HK-2 (cell line): ENCODE measurements around the gene SMARCD3.

Source experiments
- DNase-seq: peaks from one replicate; pipeline ENCODE4 v3.0.0-alpha.2; 2018; ENCODE audit not compliant: unreplicated experiment

Gene SMARCD3

DNA sequence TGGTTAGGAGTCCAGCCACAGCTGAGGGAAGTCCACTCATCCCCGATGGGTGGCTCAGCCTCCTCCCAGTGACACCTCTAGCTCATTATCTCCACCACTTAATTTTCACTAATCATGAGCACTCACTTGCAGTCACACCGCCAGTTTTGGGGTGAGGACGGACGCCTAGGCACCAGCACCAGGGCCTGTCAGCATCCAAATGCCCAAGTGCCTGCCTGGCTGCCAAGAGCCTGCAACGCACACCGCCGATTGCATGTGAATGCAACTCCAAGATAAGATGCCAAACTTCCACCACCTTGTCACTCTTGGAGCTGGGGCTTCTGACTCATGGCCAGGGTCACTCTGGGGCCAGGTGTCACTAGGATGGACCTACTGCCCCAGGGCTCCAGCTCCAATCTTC is 24.4 kb upstream of the SMARCD3 start:
- DNase-seq: no peak

GRCh38 chr7:151272405-151272804 is 23.9 kb upstream of the SMARCD3 start:
- DNase-seq: no peak

DNA sequence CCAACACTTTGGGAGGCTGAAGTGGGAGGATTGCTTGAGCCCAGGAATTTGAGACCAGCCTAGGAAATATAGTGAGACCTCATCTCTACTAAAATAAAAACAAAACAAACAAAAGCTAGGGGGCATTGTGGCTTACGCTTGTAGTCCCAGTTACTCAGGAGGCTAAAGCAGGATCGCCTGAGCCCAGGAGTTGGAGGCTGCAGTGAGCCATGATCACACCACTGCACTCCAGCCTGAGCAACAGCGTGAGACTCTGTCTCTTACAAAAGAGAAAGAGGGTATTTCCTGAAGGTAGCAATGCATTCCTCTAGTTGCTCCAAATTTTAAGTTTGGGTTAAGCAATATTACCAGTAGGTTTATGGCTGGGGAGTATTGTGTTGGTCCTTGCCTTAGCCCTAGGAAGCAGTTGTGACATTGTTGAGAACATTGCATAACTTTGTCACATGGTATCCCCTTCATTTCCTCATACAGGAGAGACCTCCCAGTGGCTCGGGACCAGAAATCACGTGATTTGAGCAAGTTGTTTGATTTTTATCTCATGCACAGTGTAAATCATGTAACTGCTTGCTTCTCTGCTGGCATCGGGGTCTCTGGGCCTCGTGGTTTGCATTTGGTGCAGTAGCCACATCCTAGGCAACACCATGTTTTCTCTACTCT is 23.3 kb upstream of the SMARCD3 start:
- no peak for DNase-seq

DNA sequence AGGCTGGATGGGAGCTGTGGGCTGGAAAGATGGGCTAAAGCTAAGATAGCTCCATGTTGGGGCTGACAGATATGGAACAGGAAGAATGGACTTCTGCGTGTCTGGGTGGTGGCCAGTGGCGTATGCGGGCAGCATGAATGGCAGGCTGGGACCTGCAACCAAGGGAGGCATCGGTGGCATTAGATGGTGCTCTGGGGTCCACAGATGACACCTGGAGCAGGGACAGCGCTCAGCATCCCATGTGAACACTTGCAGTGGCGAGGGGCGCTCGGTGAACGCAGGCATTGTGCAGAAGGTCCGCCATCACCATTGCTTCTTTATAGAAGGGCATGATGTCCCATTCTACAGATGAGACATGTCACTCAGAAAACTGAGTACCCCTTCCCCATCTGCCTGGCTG is 21.0 kb upstream of the SMARCD3 start:
- no peak for DNase-seq

DNA sequence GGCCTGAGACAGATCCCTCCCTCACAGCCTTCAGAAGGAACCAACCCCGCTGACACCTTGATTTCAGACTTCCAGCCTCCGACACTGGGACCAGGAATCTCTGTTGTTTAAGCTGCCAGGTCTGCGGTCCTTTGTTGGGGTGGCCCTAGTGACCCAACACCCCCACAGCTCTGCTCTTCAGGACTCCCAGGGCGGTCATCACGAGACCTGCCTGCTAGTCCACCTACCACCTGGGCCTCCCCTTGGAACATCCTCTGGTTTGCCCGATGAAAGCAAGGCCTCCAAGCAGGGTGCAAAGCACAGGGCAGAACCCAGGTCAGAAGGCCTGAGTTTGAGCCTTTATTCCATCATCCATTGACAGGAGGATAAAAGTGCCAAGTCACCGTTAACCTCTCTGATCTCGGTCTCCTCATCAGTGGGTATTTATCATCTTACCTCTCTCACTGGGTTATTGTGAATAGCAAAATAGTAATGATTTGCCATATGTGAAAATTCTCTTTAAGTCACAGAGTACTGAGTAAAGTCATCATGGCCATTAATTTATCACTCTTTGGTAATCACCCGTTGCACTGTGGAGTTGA is 16.9 kb upstream of the SMARCD3 start:
- no peak for DNase-seq

DNA sequence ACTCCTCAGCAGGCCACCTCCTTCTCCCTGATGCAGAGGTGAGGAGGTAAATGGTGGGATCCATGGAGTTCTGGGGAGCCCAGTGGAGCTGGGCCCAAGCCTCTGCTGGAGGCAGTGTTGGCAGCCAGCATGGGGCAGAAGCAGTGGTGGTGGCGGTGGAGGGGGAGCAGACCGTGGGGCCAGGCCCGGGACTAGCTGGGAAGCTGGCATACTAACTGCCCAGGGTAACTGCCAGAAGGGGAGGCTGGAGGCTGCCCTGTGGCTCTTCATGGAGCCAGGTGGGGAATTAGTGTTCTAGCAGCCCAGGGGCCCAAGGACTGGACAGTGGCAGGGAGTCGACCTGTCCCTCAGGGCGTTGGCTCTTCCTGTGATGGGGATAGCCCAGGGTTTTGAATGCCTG is 16.1 kb upstream of the SMARCD3 start:
- no peak for DNase-seq

GRCh38 chr7:151261529-151261928 is 13.0 kb upstream of the SMARCD3 start:
- no peak for DNase-seq

GRCh38 chr7:151260883-151261282 is 12.4 kb upstream of the SMARCD3 start:
- no peak for DNase-seq

DNA sequence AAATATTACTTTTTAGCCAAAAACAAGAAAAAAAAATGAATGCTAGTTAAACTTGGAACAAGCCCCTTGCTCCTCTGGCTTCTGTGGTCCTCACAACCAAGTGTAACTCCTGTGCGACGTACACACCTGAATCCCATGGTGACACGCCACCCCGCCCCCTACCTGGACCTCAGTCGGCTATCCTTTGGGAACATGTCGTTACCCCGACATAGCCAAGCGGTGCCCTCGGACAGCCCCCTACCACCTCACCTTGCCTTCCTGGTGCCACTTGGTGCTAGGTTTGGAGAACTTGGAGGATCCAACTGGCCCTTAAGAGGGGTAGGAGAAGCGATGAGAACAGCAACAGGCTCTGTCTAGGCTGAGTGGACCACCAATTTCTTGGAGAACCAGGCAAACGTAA is 12.0 kb upstream of the SMARCD3 start:
- DNase-seq: no peak

GRCh38 chr7:151257990-151258389 is 9.5 kb upstream of the SMARCD3 start:
- DNase-seq: no peak

- no peak for DNase-seq
Observed at GRCh38 chr7:151256410-151257045, 8.0 kb upstream of the SMARCD3 start.

GRCh38 chr7:151255390-151255789 is 6.9 kb upstream of the SMARCD3 start:
- DNase-seq: no peak

DNA sequence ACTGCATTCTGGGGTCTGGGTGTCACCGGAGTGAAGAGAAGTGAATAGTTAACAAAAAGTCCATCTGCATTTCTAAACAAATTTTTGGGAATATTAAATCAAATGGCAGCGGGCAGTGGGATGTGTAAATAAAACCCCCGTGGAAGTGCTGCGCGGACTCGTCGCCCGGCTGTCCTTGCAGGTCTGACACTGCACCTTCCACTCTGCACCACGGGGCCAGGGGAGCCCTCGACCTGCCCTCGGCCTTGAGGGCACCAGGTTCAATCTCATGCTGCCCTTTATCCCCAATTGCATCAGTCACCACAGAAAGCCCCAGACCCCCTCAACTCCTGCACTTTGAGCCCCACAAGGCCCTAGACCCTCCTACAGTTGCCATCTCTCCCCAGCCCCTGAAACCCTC is 6.4 kb upstream of the SMARCD3 start:
- no peak for DNase-seq

GRCh38 chr7:151254316-151254715 is 5.8 kb upstream of the SMARCD3 start:
- DNase-seq: no peak

GRCh38 chr7:151252961-151253711 is 4.6 kb upstream of the SMARCD3 start:
- DNase-seq: no peak

DNA sequence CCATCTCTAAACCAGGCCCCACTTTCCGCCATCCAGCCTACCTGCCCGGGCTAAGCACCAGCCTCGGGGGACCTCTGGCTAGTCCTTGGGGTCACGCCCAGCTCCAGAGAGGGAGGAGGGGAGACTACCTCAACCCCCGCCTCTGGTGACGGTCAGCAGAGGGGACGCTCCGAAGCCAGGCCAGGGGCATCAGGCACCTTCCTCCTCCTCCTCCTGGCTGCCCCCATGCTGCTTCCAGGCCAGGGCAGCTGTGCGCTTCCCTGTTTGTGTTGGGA is 4.0 kb upstream of the SMARCD3 start:
- DNase-seq: no peak

GRCh38 chr7:151251689-151252560 is 3.4 kb upstream of the SMARCD3 start:
- DNase-seq: peak; percentile 61

DNA sequence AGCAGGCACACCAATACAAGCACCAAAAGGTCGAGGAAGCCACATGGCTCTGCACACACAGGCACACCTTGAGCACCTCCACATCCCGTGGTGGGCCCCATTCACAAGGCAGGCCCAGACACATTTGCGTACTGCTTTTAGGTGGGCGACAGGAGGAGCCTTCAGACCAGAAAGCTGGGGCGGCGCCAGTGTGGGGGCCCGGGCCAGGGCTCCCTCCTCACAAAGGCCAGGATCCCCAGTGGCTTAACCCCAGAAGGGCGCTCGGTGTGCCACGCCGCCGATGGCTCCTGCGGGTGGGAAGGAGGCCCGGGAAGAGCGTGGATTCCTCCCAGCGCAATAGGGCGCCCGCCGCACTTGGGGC is 2.8 kb upstream of the SMARCD3 start:
- no peak for DNase-seq

DNA sequence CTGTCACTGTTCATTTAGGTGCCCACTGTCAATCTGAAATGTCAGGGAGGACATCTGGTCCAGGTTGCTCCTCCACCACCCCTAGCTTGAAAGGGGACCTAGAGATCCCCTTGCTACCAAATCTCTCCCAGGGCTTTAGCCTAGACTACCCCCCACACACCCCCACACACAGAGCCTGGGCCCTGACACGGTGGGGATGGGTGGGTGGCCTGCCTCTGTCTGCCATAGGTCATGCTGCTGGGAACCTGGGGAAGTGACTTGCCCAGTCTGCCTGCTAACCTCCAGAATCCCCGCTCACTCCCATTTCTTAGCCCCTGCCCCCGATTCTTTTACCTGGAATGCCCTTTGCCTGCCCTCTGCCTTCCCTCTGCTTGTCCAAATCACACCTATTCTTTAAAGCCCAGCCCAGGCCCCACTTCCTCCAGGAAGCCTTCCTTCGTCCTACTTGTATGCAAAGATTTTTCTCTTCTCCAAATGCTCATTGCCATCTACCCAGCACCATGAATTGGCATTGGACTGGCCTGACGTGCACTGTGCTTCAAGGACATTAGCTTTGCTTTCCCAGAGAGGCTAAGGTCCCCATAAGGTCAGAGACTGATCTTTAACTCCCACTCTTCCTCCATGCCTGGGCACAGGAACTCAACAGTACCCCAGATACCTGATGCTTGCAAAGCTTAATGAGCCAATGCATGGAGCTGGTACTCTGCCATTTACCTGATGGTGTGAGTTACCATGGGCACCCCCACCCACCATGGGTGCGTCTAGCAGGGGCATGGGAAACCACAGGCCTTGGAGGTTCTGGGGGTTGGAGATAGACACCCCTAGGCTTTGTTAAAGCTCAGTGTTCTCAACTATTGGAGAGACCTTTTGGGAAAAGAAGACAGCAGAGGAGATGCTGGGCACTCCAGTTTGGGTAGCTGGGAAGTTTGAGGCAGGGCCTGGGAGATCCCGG is 2.0 kb upstream of the SMARCD3 start:
- no peak for DNase-seq

GRCh38 chr7:151249732-151250072 is 1.2 kb upstream of the SMARCD3 start:
- DNase-seq: peak; percentile 51
